GM18861 (cell line): ENCODE measurements around the gene KHK.

Experiments
- ATAC-seq: cut with Tn5 transposase; IDR thresholded peaks from one replicate; pipeline ENCODE4 v1.9.1; 2021; ENCODE audit not compliant: unreplicated experiment

Gene KHK

DNA sequence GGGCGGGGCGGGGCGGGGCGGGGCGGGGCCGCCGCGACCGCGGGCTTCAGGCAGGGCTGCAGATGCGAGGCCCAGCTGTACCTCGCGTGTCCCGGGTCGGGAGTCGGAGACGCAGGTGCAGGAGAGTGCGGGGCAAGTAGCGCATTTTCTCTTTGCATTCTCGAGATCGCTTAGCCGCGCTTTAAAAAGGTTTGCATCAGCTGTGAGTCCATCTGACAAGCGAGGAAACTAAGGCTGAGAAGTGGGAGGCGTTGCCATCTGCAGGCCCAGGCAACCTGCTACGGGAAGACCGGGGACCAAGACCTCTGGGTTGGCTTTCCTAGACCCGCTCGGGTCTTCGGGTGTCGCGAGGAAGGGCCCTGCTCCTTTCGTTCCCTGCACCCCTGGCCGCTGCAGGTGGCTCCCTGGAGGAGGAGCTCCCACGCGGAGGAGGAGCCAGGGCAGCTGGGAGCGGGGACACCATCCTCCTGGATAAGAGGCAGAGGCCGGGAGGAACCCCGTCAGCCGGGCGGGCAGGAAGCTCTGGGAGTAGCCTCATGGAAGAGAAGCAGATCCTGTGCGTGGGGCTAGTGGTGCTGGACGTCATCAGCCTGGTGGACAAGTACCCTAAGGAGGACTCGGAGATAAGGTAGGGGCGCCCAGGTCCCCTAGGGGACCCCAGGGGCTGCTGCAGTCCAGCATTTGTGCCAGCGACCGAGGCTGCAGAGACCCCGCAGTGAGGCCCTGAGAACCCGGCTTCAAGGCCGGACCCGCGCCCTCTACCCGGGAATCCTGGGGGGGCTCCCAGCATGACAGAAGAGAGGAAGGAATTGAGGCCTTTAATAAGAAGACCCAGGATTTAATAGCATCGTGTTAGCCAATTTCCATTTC is at the start of gene KHK:
Gene KHK (plus strand): TSS at position 49 of the 870 bp plus-strand sequence. CDS start 488 bp downstream, at position 537.
- peak; percentile 11 for ATAC-seq

DNA sequence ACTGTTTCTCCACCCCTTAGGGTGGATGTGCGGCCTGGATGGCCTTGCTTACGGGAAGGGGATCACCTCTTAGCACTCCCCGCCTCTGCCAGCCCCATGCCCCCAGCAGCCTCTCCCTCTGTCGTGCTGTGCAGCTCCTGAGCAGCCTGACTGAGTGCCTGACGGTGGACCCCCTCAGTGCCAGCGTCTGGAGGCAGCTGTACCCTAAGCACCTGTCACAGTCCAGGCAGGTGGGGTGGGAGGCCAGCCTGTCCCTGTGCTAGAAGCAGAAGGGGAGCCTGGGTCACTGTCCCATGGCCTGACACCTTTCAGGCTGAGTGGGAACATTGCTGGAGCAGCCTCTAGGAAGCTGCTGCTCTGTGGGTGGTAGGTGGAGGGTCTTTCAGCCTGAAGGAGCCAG is 48.6 kb upstream of the KHK start:
- ATAC-seq = no peak

DNA sequence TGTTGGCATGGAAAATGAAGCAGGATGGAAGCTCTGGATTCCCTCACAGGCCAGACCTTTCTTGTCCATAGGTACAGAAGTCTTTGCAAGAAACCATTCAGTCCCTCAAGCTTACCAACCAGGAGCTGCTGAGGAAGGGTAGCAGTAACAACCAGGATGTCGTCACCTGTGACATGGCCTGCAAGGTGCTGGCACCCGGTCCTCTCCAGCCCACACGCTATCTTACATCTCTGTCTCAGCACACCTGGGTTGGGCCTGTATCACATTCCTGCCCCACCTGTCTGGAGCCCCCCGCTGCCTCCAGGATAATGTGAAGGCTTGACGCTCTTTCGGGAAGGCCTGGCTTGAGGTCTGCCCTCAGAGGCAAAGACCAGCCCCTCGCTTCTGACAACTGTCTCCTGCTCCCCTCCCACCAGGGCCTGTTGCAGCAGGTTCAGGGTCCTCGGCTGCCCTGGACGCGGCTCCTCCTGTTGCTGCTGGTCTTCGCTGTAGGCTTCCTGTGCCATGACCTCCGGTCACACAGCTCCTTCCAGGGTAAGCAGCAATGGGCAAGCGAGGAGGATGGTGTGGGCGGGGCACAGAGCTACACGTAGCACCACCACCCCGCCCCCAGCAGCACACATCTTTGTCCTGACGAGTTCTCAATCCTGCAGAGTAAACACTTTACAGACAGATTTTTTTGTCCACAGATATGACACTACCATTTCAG is 47.8 kb upstream of the KHK start:
- ATAC-seq = no peak

DNA sequence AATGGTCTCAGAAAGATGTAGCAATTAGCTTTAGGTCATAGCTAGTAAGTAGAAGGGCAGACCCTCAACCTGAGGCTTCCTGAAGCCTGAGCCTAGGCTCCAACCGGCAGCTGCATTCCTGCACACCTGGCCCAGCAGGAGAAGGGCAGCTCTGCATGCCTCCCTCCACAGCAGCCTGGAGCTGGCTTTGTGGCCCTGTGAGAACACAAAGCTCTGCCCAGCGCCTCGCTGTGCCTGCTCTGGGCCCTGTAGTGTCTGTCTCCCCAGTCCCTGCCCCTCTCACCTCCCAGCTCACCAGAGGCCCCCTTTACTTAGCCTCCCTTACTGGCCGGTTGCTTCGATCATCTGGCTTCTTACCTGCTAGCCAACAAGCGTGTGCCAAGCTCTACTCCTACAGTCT is 47.1 kb upstream of the KHK start:
- no peak for ATAC-seq

DNA sequence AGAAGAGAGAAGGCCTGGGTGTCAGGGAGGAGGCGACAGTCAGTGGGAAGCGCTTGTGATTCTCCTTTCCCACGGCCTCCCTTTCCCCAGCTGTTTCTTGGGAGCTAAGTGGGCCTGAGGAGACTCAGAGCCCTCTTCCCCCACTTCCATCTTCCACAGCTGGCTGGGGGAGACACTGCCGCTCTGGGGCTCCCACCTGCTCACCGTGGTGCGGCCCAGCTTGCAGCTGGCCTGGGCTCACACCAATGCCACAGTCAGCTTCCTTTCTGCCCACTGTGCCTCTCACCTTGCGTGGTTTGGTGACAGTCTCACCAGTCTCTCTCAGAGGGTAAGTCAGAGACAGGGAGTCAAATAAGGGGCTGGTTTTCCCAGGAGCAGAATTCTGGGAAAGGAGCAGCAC is 46.7 kb upstream of the KHK start:
- no peak for ATAC-seq

DNA sequence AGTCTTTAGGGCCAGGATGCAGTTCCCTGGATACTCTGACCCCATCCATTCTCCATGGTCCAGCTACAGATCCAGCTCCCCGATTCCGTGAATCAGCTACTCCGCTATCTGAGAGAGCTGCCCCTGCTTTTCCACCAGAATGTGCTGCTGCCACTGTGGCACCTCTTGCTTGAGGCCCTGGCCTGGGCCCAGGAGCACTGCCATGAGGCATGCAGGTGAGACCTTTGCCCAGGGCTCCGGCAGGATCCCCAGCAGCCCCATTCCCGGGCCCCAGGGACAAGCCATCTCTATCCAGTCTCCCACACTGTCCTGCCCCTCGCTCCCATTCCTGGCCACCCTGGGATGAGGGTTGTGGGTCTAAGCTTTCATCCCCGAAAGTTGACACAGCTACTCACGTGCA is 46.3 kb upstream of the KHK start:
- ATAC-seq = no peak

DNA sequence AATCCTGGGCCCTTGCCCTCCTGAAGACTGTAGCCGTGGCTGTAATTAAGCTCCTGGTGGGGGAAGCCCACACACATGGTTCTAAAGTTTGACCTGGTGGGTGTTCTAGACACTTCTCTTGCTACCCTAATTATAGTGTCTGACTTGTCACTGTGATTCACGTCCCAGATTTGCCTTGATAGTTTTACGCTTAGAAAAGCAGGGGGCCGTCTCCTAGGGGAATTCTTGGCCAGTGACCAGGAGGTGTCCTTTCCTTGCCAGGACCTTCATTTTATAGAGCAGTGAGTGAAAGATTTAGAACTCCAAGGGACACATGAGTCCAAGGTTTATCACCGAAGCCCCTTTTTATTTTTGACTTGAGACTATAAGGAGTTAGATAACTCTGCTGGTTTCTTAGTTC is 44.8 kb upstream of the KHK start:
- no peak for ATAC-seq

DNA sequence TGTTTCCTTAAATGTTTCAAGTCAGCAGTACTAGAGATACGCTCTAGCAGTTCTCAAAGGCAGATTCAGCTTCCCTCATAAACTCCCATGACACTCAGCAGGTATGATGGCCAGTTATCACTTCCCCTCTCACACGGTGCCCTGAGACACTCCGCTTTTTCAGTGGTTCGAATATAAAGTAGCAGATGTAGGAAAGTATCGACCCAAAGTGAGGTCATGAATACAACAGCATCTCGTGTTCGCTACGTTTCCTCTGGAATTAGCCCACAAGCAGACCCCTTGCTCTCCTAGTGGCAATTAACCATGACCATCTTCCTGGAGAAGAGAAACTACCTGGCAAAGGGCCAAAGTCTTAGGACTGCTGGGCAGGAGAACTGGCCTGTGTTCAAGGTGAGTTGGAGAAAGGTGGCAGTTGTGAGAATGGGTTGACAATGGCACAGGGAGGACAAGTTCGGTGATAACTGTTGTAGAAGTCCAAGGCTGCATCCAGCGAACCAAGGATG is 44.4 kb upstream of the KHK start:
- ATAC-seq = peak; percentile 57

DNA sequence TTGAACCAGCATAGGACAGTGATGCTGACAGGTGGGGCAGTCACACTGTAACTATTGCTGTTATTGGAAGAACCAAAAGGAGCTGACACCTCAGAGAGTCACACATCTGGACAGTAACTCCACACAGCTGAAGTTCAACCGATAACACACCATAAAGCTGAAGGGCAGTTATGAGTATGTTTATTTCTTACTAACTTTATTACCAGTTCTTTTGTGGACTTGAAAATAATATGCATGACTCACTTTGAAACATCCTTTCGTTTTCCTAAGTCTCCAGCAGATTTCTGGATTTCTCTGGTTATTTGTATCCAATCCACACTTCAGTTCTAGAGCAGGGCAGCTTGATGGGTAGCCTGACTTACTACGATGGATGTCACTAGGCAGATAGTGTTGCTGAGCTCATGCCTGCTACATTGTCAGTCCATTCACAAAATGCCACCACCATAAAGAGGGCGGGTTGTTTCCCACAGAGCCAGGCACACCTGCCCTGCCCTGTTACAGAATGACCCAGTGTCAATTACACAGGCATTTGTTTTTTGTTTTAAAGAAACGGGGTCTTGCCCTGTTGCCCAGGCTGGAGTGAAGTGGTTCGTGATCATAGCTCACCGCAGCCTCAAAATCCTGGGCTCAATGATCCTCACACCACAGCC is 43.5 kb upstream of the KHK start:
- ATAC-seq = no peak

DNA sequence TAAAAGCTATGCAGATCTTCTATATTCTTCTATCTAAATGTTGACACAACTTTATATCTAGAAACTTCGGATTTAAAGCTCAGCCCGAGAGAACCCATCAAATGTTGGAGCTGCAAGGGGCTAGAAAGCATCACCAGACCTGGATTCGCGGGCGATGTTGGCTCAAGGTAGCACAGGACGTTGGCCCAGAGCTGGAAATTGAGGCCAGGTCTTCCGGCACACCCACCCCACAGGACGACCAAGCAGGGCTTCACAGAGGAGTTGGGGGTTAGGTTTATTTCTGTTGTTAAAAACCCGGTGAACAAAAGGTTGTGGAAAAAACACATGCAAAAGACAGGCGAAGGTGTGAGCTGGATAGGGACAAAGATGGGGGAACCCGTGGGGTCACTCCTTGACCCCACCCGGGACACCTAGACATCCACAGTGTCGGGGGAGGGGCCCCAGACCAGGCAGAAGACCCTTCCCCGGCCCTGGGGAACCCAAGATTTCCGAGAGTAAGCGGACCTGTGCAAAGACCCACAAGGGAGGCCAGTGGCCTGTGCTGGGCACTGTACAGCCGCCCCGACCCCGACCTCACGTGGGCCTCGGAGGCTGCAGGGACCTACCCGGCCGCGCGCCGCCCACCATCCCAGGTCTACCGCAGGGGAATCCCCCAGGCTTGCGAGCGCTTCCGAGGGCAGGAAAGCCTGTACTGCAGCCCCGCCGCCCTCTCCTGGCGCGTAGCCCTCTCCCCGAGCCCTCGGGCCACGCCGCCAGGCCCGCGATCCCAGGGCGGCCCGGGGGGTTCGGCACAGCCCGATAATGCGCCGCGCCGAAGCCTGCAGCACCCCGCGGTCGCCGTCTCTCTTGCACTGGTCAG is 36.9 kb upstream of the KHK start:
- ATAC-seq = peak; percentile 8

DNA sequence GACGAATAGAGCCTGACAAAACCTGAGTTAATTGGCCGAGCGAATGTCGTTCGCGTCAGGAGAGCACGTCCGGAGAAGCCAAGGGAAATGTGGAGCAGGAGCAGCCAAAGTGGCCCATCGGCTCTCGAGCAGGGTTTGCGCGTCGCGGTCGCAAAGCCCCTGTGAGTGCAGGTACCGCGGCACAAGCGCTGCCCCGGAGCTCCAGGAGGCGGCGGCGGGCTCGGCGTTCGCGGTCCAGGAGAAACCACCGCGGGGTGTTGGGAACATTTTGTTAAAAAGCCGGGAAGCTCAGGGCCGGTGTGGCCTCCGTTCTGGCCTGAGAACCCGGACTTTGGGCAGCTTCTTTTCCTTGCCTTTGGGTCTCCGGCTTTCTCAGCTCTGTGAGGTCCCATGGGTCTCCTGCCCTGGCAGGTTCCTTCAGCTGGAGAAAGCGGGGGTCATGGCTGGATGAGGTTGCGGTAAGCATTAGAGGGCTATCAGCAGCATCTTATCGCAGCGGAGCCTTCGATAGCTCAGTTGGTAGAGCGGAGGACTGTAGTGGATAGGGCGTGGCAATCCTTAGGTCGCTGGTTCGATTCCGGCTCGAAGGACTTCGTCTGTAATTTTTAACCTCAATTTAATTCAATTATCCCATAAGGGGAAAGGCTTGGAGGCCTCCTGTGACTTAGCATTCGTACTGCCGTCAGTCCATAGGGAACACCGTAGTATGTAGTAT is 36.1 kb upstream of the KHK start:
- peak; percentile 43 for ATAC-seq

DNA sequence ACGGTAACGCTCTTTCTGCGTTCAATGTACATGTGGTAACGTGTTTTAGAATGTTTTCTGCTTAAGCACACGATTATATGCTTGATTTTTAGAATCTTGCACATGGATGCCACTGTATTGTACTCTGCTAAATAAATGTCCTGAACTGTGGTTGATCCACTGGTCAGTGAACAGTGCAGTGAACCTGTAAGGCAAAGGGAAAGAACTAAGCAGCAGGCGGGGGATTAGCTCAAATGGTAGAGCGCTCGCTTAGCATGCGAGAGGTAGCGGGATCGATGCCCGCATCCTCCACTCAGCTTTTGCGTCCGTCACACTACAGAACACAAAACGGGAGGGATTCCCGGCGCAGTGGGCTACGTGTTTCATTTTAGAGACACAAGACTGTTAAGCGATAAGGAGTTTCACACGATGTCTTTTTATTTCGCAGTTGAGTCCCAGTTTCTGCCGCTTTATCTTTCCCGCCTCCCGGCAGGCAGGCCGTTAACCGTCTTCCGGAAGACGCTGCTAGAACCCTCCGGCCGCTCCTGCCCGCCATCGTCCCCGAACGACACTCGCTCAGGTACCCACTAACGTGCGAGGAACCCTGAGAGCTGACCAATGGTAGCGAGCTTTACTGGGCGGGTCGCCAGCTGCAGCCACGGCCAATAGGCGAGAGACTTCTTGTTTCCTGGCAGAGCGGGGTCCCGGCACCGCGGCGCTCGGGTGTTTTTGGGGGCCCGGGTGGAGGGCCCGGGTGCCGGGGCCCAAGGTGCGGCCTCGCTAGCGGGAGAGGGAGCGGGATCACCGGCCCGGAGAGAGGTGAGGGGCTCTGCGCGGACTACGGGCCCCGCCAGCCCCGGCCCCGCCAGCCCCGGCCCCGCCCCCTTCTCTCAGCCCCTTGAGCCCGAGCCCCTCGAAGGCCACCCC is 35.3 kb upstream of the KHK start, which contains the start of gene AGBL5:
Gene AGBL5 (plus strand): TSS at position 673 of the 906 bp plus-strand sequence. CDS start 1,291 bp downstream, outside the sequence.
- peak; percentile 53 for ATAC-seq

DNA sequence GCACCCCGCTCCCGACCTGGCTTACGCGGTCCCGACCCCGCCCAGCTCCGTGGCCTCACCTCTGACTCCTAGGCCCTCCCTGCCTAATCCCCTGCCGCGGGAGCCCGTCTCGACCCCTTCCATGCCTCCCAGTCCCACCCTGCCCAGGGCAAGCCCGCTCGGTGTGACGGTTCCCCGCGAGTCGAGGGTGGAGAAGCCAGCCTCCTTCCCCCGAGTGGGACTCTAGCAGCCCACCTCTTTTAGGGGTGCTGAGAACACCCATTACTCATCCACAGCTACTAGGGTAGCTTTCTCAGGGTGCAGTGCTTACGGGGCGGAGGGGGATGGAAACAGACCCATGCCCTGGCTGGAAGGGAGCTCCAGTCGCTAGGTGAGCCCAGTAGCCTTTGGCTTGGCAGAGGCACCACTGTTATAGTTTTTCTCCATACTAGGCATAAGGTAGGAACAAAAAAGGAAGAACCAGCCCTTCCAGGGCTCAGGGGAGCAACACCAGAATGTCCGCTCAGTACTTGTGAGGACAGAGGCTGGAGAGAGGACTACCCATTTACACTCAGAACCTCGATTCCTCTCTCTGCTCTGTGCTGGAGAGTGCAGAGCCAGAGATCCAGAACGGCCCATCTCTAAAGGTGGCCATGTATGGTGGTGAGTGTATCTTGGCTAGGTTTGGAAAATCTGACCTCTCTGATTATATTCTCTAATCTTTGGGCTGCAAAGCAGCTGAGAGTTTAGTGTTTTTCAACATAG is 34.5 kb upstream of the KHK start:
- no peak for ATAC-seq

DNA sequence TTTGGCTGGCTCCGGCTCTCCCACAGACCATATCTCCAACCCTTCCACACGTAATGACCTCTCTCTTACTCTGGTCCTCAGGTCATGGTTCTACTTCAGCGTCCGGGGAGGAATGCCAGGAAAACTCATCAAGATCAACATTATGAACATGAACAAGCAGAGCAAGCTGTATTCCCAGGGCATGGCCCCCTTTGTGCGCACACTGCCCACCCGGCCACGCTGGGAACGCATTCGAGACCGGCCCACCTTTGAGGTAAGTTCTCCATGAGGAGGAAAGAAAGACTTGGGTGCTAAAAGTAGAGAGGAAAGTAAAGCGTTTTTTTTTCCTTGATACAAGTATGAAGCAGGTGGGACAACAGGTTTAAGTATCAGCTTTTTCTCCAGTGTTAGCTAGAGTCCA is 33.3 kb upstream of the KHK start:
- no peak for ATAC-seq

DNA sequence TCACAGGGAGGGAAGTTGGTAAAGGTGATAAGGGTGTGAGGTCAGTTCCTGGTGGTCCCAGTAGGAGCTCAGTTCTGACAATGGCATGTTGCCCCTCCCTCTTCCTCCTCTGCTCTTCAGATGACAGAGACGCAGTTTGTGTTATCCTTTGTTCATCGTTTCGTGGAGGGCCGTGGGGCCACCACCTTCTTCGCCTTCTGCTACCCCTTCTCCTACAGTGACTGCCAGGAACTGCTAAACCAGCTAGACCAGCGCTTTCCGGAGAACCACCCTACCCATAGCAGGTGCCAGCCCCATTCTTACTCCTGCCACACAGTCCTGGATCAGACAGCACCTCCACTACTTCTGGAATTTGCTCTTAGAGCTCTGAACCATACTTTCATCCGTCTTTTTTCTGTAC is 32.8 kb upstream of the KHK start:
- ATAC-seq = no peak

DNA sequence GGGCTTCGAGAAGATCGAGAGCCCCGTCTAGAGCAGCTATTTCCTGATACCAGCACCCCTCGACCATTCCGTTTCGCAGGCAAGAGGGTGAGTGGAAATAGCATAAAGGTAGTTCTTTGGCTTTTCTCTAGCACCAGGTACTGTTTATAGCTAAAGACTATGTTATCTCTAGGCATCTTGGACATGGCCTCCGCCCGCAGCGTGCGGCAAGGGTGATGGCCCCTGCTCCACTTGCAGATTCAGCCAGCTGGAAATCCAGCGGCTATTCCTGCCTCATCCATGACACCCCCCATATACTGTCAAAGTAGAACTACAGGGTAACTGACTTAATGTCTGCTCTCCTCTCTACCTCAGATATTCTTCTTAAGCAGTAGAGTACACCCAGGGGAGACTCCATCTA is 31.9 kb upstream of the KHK start:
- no peak for ATAC-seq

DNA sequence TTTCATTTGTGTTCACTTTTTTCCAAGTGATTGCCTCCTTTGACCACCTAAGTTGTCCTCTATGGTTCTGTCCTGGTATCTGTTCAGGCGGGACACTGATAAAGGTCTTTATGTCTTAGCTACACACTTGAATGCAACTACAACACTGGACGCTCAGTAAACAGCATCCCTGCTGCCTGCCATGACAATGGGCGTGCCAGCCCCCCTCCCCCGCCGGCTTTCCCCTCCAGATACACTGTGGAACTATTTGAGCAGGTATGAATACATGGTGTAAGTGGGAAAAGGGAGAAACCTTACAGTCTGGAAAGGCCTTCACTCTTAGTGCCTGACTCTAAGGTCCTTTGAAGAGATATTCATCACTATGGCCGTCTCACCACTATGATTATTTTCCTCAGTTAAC is 29.4 kb upstream of the KHK start:
- ATAC-seq = no peak

DNA sequence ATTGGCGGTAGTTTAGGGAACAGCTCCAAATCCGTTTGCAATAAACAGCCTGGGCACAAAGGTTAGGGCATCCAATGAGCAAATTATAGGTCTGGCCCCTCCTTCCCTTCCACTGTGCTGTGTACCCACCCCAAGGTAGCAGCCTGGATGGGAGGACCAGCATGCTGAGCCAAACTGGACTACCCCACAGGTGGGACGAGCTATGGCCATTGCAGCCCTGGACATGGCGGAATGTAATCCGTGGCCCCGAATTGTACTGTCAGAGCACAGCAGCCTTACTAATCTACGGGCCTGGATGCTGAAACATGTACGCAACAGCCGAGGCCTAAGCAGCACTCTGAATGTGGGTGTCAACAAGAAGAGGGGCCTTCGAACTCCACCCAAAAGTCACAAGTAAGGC is 28.4 kb upstream of the KHK start:
- no peak for ATAC-seq
